Spleen (tissue), 7 donors: ENCODE data around the gene PRICKLE1.

Experiments
- CTCF ChIP-seq, 11 experiments: fragments of 200-600 bp in 7 of 11; fragments of 450-650 bp in 4 of 11; sonication (generic) in 4 of 11; IDR thresholded peaks in 8 of 11; conservative IDR thresholded peaks in 3 of 11; 1 replicate in 7 of 11; 2 replicates in 4 of 11; pipeline versions ENCODE4 v1.4.0 to v1.8.0; 2016 to 2021; ENCODE audit warnings: antibody characterized with exemption in 11 of 11, inconsistent platforms in 4 of 11, mild to moderate bottlenecking in 1 of 11
- POLR2A ChIP-seq, 3 donors: fragments of 450-650 bp; IDR thresholded peaks; one replicate each; pipeline ENCODE4 v1.5.1; 2017; ENCODE audit warnings: antibody characterized with exemption in 3 of 3, mild to moderate bottlenecking in 1 of 3
- POLR2AphosphoS5 ChIP-seq, 3 donors: sonication (generic); formaldehyde crosslinking; IDR thresholded peaks; one replicate each; pipeline ENCODE4 v1.5.1; 2017; ENCODE audit warnings: antibody characterized with exemption in 3 of 3
- donor health status: DM: no; HTN: no; CAD: no; lungs with moderate emphysema.
- donor health status: DM: no; HTN: no; CAD: no.
- donor health status: DM: no; HTN: no; CAD: no.

- no peak for TF ChIP-seq POLR2A (IDR thresholded peaks at IDR 0.05)
- no peak for TF ChIP-seq CTCF (IDR thresholded peaks at IDR 0.05 in 8 of 11, conservative IDR thresholded peaks at IDR 0.05 in 3 of 11)
- TF ChIP-seq POLR2AphosphoS5 (IDR thresholded peaks at IDR 0.05): no peak
Measured at GRCh38 chr12:42507565-42507964, 82.0 kb downstream of the PRICKLE1 start.
